Measurements from ENCODE around the gene TRMT112.
A peak's percentile ranks its signal among the peaks of the same experiment; 100 is the strongest.

Gene TRMT112

GRCh38 chr11:64341851-64342791 lies 24.8 kb upstream of the TRMT112 start:
- DNase-seq (ENCODE audit: low read depth): peak; percentile 58
- H3K4me3 ChIP-seq (ENCODE audit: low read length): peak overlapping the region; percentile 31
- no peak for TF ChIP-seq CTCF (conservative IDR thresholded peaks at IDR 0.05; ENCODE audit: low read depth, low read length)

- DNase-seq (ENCODE audit: low read depth): no peak
- no peak for TF ChIP-seq CTCF (conservative IDR thresholded peaks at IDR 0.05; ENCODE audit: low read depth, low read length)
Observed at GRCh38 chr11:64341429-64341828, 24.1 kb upstream of the TRMT112 start.

DNA sequence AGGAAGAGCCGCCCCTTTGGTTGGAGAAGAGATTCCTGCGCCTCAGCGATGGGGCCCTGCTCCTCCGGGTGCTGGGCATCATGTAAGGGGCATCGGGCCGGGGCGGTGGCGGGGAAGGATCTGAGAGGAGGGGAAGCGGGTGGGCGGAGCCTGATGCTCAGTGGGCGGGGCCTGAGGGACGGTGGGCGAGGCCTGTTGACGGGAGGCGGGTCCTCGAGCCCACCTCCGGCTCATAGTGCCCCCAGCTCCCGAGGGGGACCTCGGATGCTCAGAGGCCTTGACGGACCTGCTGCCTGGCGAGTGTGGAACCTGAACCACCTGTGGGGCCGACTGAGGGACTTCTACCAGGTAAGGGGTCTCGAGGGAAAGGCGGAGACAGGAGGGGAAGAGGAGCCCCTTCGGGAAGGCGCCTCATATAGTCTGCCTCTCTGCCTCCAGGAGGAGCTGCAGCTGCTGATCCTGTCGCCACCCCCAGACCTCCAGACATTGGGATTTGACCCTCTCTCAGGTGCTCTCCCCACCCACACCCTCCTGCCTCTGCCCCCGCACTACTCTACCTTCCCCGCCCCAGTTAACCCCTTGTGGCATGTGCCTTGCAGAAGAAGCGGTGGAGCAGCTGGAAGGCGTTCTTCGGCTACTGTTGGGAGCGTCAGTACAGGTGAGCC lies 23.4 kb upstream of the TRMT112 start:
- no peak for DNase-seq (ENCODE audit: low read depth)
- peak; percentile 7 for TF ChIP-seq CTCF (conservative IDR thresholded peaks at IDR 0.05; ENCODE audit: low read depth, low read length)
- no peak overlapping the region for H3K4me3 ChIP-seq (ENCODE audit: low read length)

More at GRCh38 chr11:64341429-64341828, 24.1 kb upstream of the TRMT112 start:
- no peak overlapping the region for H3K4me3 ChIP-seq (ENCODE audit: low read length)

GRCh38 chr11:64339754-64340408 lies 22.5 kb upstream of the TRMT112 start, which contains the start of gene CCDC88B:
TSS of gene CCDC88B (plus strand) at chr11:64340204. CDS start at chr11:64340267, 63 bp downstream.
- DNase-seq (ENCODE audit: low read depth): no peak
- no peak for TF ChIP-seq CTCF (conservative IDR thresholded peaks at IDR 0.05; ENCODE audit: low read depth, low read length)
- no peak within 1 kb of the TSS for H3K4me3 ChIP-seq (ENCODE audit: low read length)

DNA sequence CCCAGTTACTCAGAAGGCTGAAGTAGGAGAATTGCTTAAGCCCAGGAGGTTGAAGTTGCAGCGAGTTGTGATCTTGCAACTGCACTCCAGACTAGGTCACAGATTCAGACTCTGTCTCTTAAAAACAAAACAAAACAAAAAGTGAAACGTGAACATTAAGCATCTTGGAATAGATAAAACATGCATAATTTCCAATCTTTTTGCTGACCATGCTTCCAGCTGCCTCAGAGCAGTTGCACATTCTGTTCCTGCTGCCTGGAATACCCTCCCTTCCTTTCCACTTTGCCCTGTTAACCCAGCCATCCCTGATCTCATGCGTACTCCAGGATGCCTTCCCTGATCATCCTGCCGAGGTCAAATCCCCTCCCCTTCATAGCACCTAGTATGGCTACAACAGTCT lies 21.9 kb upstream of the TRMT112 start:
- TF ChIP-seq CTCF (conservative IDR thresholded peaks at IDR 0.05; ENCODE audit: low read depth, low read length): no peak
- DNase-seq (ENCODE audit: low read depth): no peak
- no peak overlapping the region for H3K4me3 ChIP-seq (ENCODE audit: low read length)

DNA sequence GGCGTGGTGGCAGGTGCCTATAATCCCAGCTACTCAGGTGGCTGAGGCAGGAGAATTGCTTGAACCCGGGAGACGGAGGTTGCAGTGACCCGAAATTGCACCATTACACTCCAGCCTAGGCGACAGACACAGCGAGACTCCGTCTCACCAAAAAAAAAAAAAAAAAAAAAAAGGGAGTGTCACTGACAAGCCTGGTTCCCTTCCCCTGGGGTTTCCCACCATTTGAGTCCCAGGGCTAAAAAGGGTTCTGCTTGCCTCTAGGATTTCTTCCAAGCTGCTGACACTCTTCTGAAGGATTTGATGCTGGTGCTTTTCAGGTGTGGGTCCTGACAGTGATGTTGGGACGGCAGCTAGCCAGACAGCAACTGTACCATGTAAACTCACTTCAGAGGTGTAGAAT lies 21.4 kb upstream of the TRMT112 start:
- no peak for TF ChIP-seq CTCF (conservative IDR thresholded peaks at IDR 0.05; ENCODE audit: low read depth, low read length)
- no peak overlapping the region for H3K4me3 ChIP-seq (ENCODE audit: low read length)
- no peak for DNase-seq (ENCODE audit: low read depth)
